Ovary (tissue), 9 donors: Measurements from ENCODE around the gene HEPACAM. TPM values are rescaled to one million over a fixed set of nuclear protein-coding genes. Genes with fewer than 3 reads are reported as not detected.

Source experiments
- DNase-seq, 5 donors: peaks; one replicate each; pipeline ENCODE4 v3.0.0-alpha.2; 2019 to 2020
- H3K27ac ChIP-seq, 2 donors: fragments of 200-600 bp; one replicate each; pipeline versions ENCODE4 v1.5.1 to v1.8.0; 2019 to 2022
- H3K27me3 ChIP-seq: fragments of 200-600 bp; one replicate; pipeline ENCODE4 v1.8.0; 2022
- H3K36me3 ChIP-seq: fragments of 200-600 bp; sonication (generic); one replicate; pipeline ENCODE4 v1.5.1; 2019
- H3K4me1 ChIP-seq: one replicate; pipeline ENCODE4 v1.8.1; 2013; ENCODE audit warnings: mild to moderate bottlenecking, moderate library complexity; ENCODE audit not compliant: insufficient read depth
- H3K4me3 ChIP-seq: fragments of 200-600 bp; sonication (generic); one replicate; pipeline ENCODE4 v1.5.1; 2017
- H3K9me3 ChIP-seq, 2 donors: fragments of 200-600 bp in 1 of 2; sonication (generic) in 1 of 2; one replicate each; pipeline versions ENCODE4 v1.5.1 to v1.8.1; 2013 to 2019; ENCODE audit warnings: mild to moderate bottlenecking in 1 of 2, moderate library complexity in 1 of 2
- CTCF ChIP-seq, 3 donors: fragments of 450-650 bp in 2 of 3; fragments of 200-600 bp in 1 of 3; IDR thresholded peaks; one replicate each; pipeline versions ENCODE4 v1.5.1 to v1.8.0; 2016 to 2022; ENCODE audit warnings: antibody characterized with exemption in 3 of 3, mild to moderate bottlenecking in 1 of 3
- EP300 ChIP-seq: sonication (generic); formaldehyde crosslinking; IDR thresholded peaks from one replicate; pipeline ENCODE4 v1.6.1; 2017; ENCODE audit warnings: antibody characterized with exemption
- POLR2A ChIP-seq: fragments of 450-650 bp; IDR thresholded peaks from one replicate; pipeline ENCODE4 v1.6.1; 2017; ENCODE audit warnings: antibody characterized with exemption, mild to moderate bottlenecking, moderate library complexity
- WGBS, 3 donors: extraction: QIAGEN DNeasy Blood & Tissue Kit in 1 of 3; methylation state at CpG; one replicate each; pipeline versions ENCODE4 v1.1.5 to v1.1.7; 2013 to 2017; 5-methylcytosine and 5-hydroxymethylcytosine counted together
- intact Hi-C, 4 donors: fragments of 100-400 bp; cut with DNase I; formaldehyde crosslinking; loops; one replicate each; pipeline versions ENCODE4 v1.11.0 to v1.15.1; 2022 to 2023
- polyA plus RNA-seq, 2 donors: library from polyadenylated mRNA; stranded (reverse); fragments of 200-250 nt in 1 of 2; fragments of 350-450 nt in 1 of 2; fragmentation: Illumina TruSeq in 1 of 2; extraction: RNeasy Lipid Tissue Mini Kit (QIAGEN cat#74804) in 1 of 2; gene quantifications; one replicate each; pipeline ENCODE4 v1.2.3, GENCODE V29; 2013 to 2014
- total RNA-seq, 7 donors: library from RNA; depleted of rRNA in 2 of 7; stranded (reverse); fragments of >200 nt in 2 of 7; fragmentation: NEBNext Ultra II Directional in 3 of 7; extraction: Animal tissue kit (Norgen Biotek cat#: 25700) in 3 of 7; gene quantifications; one replicate each; pipeline versions ENCODE4 v1.1.0 to v1.2.4, GENCODE V29; 2016 to 2023
- donor health status: DM: no; HTN: no; CAD: no; lungs with moderate emphysema.
- donor health status: DM: no; HTN: no; CAD: no.
- donor health status: Bipolar disorder and iron deficiency.
- donor health status: DM: yes; HTN: yes; CAD: no.
- donor health status: DM: no; HTN: no; CAD: no.
- donor health status: DM: yes; HTN: yes; CAD: no.

The HEPACAM gene
- total and polyA plus RNA-seq, 9 donors, result 0.10 to 0.13 (median 0.10) TPM; not detected in 6

- H3K4me3 ChIP-seq, result no peak overlapping the region
- no peak for DNase-seq
- H3K27ac ChIP-seq, result no peak overlapping the region
- H3K4me1 ChIP-seq, result peaks cover 20% of the 10 kb centered on the region
- no peaks in the 10 kb centered on the region for H3K36me3 ChIP-seq
- intact Hi-C loops, result no loop called here
- TF ChIP-seq EP300 (no peak), CTCF (IDR thresholded peaks at IDR 0.05) (no peak), POLR2A (no peak)
- 94 to 100% (median 98%) methylated on average over 1 of the region's 1 CpG for WGBS, 3 donors
- H3K27me3 ChIP-seq, result no peaks in the 10 kb centered on the region
- H3K9me3 ChIP-seq, result no peaks in the 10 kb centered on the region
Measured at GRCh38 chr11:124902616-124903015, 33.2 kb downstream of the HEPACAM start.

GRCh38 chr11:124900464-124900863 lies 35.4 kb downstream of the HEPACAM start:
- Histone ChIP-seq H3K9me3 (no peaks in the 10 kb centered on the region), H3K27ac (peak overlapping the region in 1 of 2 donors; percentile 83), H3K4me1 (peaks cover 28% of the 10 kb centered on the region), H3K4me3 (no peak overlapping the region), H3K27me3 (no peaks in the 10 kb centered on the region), H3K36me3 (no peaks in the 10 kb centered on the region)
- DNase-seq, result peak in 3 of 5 donors; percentile 42 to 75 (median 52)
- TF ChIP-seq CTCF (IDR thresholded peaks at IDR 0.05), result no peak
- no peak for TF ChIP-seq EP300
- TF ChIP-seq POLR2A, result no peak
- intact Hi-C loops, result no loop called here
- 42 to 63% (median 57%) methylated on average over 5 of the region's 5 CpGs for WGBS, 3 donors

- peak overlapping the region in 1 of 2 donors; percentile 83 for H3K27ac ChIP-seq
- no peak overlapping the region for H3K4me3 ChIP-seq
- intact Hi-C loops, result no loop called here
- 48 to 56% (median 54%) methylated on average over 6 of the region's 6 CpGs for WGBS, 3 donors
- H3K4me1 ChIP-seq, result peaks cover 32% of the 10 kb centered on the region
- H3K9me3 ChIP-seq, result no peaks in the 10 kb centered on the region
- no peak for TF ChIP-seq CTCF (IDR thresholded peaks at IDR 0.05)
- TF ChIP-seq EP300, result no peak
- no peak for TF ChIP-seq POLR2A
- H3K27me3 ChIP-seq, result no peaks in the 10 kb centered on the region
- no peaks in the 10 kb centered on the region for H3K36me3 ChIP-seq
- peak in 2 of 5 donors; percentile 16 to 33 for DNase-seq
Measured at GRCh38 chr11:124899383-124900145, 36.3 kb downstream of the HEPACAM start.

- Histone ChIP-seq H3K4me3 (no peak overlapping the region), H3K36me3 (no peaks in the 10 kb centered on the region), H3K27ac (peak overlapping the region; percentile 18 to 83), H3K4me1 (peaks cover 41% of the 10 kb centered on the region), H3K27me3 (no peaks in the 10 kb centered on the region), H3K9me3 (no peaks in the 10 kb centered on the region)
- WGBS, 3 donors, result 4 to 6% (median 6%) methylated on average over 5 of the region's 5 CpGs
- intact Hi-C loops, result no loop called here
- TF ChIP-seq POLR2A (no peak), EP300 (no peak), CTCF (IDR thresholded peaks at IDR 0.05) (no peak)
- DNase-seq, result peak; percentile 89 to 93 (median 91)
Measured at GRCh38 chr11:124898711-124899110, 37.1 kb downstream of the HEPACAM start.
